ENCODE results near the gene CALN1. TPM values are rescaled to one million over a fixed set of nuclear protein-coding genes. Genes with fewer than 3 reads are reported as not detected.

The CALN1 gene
- total RNA-seq, 1 donor from 2014 or later, result 1.9 TPM

DNA sequence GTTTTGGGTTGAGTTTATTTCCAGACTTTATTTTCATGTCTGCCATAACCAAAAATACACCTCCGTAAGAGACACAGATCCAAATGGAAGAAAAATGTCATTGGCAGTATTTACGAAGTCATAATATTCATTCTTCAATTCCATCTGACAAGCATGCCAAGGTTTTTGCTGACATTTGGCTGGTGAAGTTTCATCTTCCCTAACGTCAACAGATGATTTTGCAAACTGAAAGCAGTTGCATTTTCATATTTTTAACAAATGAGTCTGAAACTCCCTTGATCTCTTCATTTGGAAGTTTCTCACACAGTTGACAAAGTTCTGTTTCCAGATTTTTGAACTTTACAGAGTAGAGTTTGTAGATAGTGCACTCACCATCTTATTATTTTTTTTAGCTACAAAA lies 114.5 kb downstream of the CALN1 start:
- no peak for TF ChIP-seq CTCF (conservative IDR thresholded peaks at IDR 0.05)
- Mint-ChIP-seq H3K4me3 (no peak overlapping the region), H3K9me3 (no peaks in the 10 kb centered on the region), H3K27me3 (no peaks in the 10 kb centered on the region), H3K36me3 (no peaks in the 10 kb centered on the region), H3K27ac (no peak overlapping the region), H3K4me1 (ENCODE audit: unreplicated experiment) (no peaks in the 10 kb centered on the region)
- no peak for DNase-seq (ENCODE audit: extremely low spot score, unreplicated experiment)

GRCh38 chr7:72292794-72293193 lies 119.3 kb downstream of the CALN1 start:
- Mint-ChIP-seq H3K36me3 (no peaks in the 10 kb centered on the region), H3K4me1 (ENCODE audit: unreplicated experiment) (no peaks in the 10 kb centered on the region), H3K9me3 (peaks cover 3% of the 10 kb centered on the region), H3K4me3 (no peak overlapping the region), H3K27ac (no peak overlapping the region), H3K27me3 (peaks cover 4% of the 10 kb centered on the region)
- DNase-seq (ENCODE audit: extremely low spot score, unreplicated experiment), result no peak
- TF ChIP-seq CTCF (conservative IDR thresholded peaks at IDR 0.05), result no peak

DNA sequence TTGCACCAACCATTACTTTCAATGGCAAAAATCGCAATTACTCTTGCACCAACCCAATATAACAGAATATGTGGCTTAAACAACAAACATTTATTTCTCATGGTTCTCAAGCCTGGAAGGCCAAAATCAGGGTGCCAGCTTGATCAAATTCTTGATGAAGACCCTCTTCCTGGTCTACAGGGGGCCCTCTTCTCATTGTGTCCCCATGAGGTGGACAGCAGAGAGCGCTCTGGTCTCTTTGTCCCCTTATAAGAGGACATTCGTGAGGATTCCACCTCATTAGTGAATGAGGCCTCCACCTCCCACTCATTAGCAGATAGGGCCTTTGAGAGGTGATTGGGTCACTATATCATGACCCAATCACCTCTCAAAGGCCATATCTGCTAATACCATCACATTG lies 120.0 kb downstream of the CALN1 start:
- no peak for DNase-seq (ENCODE audit: extremely low spot score, unreplicated experiment)
- no peak for TF ChIP-seq CTCF (conservative IDR thresholded peaks at IDR 0.05)
- Mint-ChIP-seq H3K9me3 (peaks cover 3% of the 10 kb centered on the region), H3K27ac (no peak overlapping the region), H3K27me3 (peaks cover 4% of the 10 kb centered on the region), H3K4me1 (ENCODE audit: unreplicated experiment) (no peaks in the 10 kb centered on the region), H3K4me3 (no peak overlapping the region), H3K36me3 (no peaks in the 10 kb centered on the region)

DNA sequence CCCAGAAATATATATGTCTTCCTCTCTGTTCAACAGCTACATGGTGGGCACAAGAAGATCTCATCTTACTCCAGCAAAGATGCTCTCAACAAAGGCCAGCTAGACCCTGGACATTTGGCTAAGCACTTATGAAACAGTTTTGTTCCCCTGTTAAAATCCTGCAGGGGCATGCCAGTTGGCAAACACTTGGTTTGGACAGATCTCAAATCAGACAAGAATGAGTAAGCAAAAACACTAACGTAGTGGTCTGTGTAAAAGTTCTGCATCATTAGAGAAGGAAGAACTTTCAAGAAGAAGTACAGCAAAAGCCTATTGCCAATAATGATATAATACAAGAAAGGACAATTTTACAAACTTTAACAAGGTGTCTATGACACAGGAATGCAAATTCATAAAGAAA lies 125.6 kb downstream of the CALN1 start:
- Mint-ChIP-seq H3K27ac (no peak overlapping the region), H3K4me3 (no peak overlapping the region), H3K9me3 (peaks cover 7% of the 10 kb centered on the region), H3K36me3 (no peaks in the 10 kb centered on the region), H3K4me1 (ENCODE audit: unreplicated experiment) (no peaks in the 10 kb centered on the region), H3K27me3 (peaks cover 16% of the 10 kb centered on the region)
- DNase-seq (ENCODE audit: extremely low spot score, unreplicated experiment), result no peak
- no peak for TF ChIP-seq CTCF (conservative IDR thresholded peaks at IDR 0.05)

DNA sequence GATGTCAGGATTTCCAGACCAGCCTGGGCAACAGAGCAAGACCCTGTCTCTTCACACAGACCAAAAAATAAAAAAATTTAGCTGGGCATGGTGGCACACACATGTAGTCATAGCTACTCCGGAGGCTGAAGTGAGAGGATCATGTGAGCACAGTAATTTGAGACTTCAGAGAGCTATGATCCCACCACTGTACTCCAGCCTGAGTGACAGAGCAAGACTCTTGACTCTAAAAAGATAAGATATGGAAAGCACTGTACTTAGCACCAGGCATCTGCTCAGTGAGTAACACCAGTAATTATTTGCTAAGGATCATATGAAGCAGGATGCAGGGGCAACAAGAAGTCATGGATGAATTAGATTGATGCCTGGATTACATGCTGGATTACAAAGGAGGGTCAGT lies 128.8 kb downstream of the CALN1 start:
- no peak for TF ChIP-seq CTCF (conservative IDR thresholded peaks at IDR 0.05)
- Mint-ChIP-seq H3K36me3 (no peaks in the 10 kb centered on the region), H3K27ac (no peak overlapping the region), H3K9me3 (peaks cover 4% of the 10 kb centered on the region), H3K27me3 (peaks cover 12% of the 10 kb centered on the region), H3K4me1 (ENCODE audit: unreplicated experiment) (no peaks in the 10 kb centered on the region), H3K4me3 (no peak overlapping the region)
- no peak for DNase-seq (ENCODE audit: extremely low spot score, unreplicated experiment)

DNA sequence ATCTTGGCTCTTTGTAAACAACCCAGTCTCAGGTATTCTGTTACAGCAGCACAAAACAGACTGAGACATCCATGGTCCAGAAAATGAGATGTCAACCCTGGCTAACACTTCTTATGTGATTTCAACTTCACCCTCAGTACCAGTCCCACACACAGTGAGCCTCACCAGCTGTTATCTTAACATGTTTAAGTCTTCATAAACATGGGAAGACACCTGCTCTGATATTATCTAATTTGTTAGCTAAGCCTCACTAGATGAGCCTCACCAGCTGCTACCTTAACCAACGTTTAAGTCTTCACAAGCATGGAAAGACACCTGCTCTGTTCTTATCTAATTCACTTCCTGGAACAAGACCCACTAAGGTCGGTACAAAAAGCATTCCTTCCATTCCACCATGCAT lies 130.8 kb downstream of the CALN1 start:
- H3K4me3 Mint-ChIP-seq, result no peak overlapping the region
- H3K27me3 Mint-ChIP-seq, result peaks cover 7% of the 10 kb centered on the region
- H3K9me3 Mint-ChIP-seq, result peaks cover 14% of the 10 kb centered on the region
- DNase-seq (ENCODE audit: extremely low spot score, unreplicated experiment), result no peak
- no peaks in the 10 kb centered on the region for H3K4me1 Mint-ChIP-seq (ENCODE audit: unreplicated experiment)
- H3K36me3 Mint-ChIP-seq, result no peaks in the 10 kb centered on the region
- no peak for TF ChIP-seq CTCF (conservative IDR thresholded peaks at IDR 0.05)
- no peak overlapping the region for H3K27ac Mint-ChIP-seq

Measured in type B pancreatic cell (in vitro differentiated cells).